ENCODE data around the gene TAS1R3.

DNA sequence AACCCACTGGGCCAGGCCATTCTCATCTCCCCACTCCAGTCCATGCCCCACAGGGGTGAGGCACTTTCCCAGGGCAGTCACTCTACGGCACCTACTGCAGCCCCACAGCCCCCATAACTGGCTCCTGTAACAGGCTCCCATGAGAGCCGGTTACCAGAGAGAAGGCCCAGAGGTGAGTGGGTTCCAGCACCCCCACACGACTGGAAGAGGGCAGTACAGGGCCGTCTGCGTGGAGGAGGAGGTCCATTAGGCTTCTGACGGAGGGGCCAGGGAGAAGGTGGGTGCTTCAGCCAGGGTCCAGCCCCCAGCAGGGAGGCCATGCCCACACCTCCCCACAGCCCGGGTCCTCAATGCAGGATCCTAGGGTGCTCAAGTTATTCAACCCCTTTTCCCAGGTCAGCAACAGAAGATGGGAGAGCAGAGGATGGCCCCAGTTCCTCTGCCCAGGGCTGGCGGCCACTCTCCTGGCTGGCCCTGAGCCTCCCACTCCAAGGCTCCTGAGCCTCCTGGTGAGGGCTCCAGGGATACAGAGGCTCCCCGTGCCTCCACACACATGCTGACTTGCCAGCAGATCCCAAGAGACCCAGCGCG is 24.9 kb upstream of the TAS1R3 start:
- TF ChIP-seq, protein P1, sequence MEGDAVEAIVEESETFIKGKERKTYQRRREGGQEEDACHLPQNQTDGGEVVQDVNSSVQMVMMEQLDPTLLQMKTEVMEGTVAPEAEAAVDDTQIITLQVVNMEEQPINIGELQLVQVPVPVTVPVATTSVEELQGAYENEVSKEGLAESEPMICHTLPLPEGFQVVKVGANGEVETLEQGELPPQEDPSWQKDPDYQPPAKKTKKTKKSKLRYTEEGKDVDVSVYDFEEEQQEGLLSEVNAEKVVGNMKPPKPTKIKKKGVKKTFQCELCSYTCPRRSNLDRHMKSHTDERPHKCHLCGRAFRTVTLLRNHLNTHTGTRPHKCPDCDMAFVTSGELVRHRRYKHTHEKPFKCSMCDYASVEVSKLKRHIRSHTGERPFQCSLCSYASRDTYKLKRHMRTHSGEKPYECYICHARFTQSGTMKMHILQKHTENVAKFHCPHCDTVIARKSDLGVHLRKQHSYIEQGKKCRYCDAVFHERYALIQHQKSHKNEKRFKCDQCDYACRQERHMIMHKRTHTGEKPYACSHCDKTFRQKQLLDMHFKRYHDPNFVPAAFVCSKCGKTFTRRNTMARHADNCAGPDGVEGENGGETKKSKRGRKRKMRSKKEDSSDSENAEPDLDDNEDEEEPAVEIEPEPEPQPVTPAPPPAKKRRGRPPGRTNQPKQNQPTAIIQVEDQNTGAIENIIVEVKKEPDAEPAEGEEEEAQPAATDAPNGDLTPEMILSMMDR (IDR thresholded peaks at IDR 0.05 in 2 of 3, conservative IDR thresholded peaks at IDR 0.05 in 1 of 3; ENCODE audit: borderline replicate concordance in 1 of 3, insufficient read depth in 1 of 3, low read depth in 2 of 3, low read length in 2 of 3), result peak in 1 of 3 experiments; percentile 34; a peak in 1 of 6 replicates
- TF ChIP-seq SIN3A (IDR thresholded peaks at IDR 0.05; ENCODE audit: low read depth) (no peak), RAD21 (IDR thresholded peaks at IDR 0.05; ENCODE audit: low read depth) (no peak), POLR2AphosphoS5 (IDR thresholded peaks at IDR 0.05; ENCODE audit: low read depth, low read length) (no peak), EZH2 (IDR thresholded peaks at IDR 0.05) (no peak), MAX (IDR thresholded peaks at IDR 0.05) (no peak), CBX3 (IDR thresholded peaks at IDR 0.05; ENCODE audit: low read depth) (no peak), ATF3 (IDR thresholded peaks at IDR 0.05) (no peak), SP1 (IDR thresholded peaks at IDR 0.05; ENCODE audit: low read depth) (no peak), JUND (IDR thresholded peaks at IDR 0.05) (no peak), POLR2A (IDR thresholded peaks at IDR 0.05; ENCODE audit: borderline replicate concordance, extremely low read depth, insufficient read depth, insufficient read length) (no peak), SRF (IDR thresholded peaks at IDR 0.05; ENCODE audit: low read depth) (no peak)

All from HCT116 (cell line).